NCI-H2227 (cell line): ENCODE results near the gene S1PR2.
"Not testable (repeated sequence)": the region's sequence is repeated elsewhere in the genome, so short reads cannot be mapped to it uniquely, and the experiment has no call there.

Source experiments
- DNase-seq: peaks from one replicate; lab custom pipeline; 2025; ENCODE audit not compliant: unreplicated experiment; lab: John Stamatoyannopoulos, UW

S1PR2 gene

GRCh38 chr19:10226021-10226375, 5.1 kb downstream of the S1PR2 start:
- no peak for DNase-seq

GRCh38 chr19:10224337-10224736, 6.8 kb downstream of the S1PR2 start:
- DNase-seq = no peak

- DNase-seq = no peak
Measured at GRCh38 chr19:10223488-10224213, 7.5 kb downstream of the S1PR2 start.

GRCh38 chr19:10222201-10222890, 8.8 kb downstream of the S1PR2 start:
- no peak for DNase-seq

- DNase-seq = no peak
Measured at GRCh38 chr19:10220695-10221094, 10.4 kb downstream of the S1PR2 start.

- DNase-seq = peak; percentile 4
Measured at GRCh38 chr19:10219678-10220077, 11.5 kb downstream of the S1PR2 start.

GRCh38 chr19:10217085-10217484, 14.0 kb downstream of the S1PR2 start:
- no peak for DNase-seq

GRCh38 chr19:10214784-10215183, 16.3 kb downstream of the S1PR2 start:
- no peak for DNase-seq

- DNase-seq = no peak
Measured at GRCh38 chr19:10211691-10212090, 19.4 kb downstream of the S1PR2 start.

- DNase-seq = no peak
Measured at GRCh38 chr19:10211061-10211460, 20.1 kb downstream of the S1PR2 start.

GRCh38 chr19:10209315-10209714, 21.8 kb downstream of the S1PR2 start:
- no peak for DNase-seq

- no peak for DNase-seq
Measured at GRCh38 chr19:10207026-10207425, 24.1 kb downstream of the S1PR2 start.

GRCh38 chr19:10206226-10206885, 24.8 kb downstream of the S1PR2 start:
- DNase-seq = no peak

- no peak for DNase-seq
Measured at GRCh38 chr19:10205636-10206035, 25.5 kb downstream of the S1PR2 start.

GRCh38 chr19:10203686-10204085, 27.4 kb downstream of the S1PR2 start:
- no peak for DNase-seq

- DNase-seq = no peak
Measured at GRCh38 chr19:10201176-10201575, 30.0 kb downstream of the S1PR2 start.

- DNase-seq = not testable (repeated sequence)
Measured at GRCh38 chr19:10200101-10200500, 31.0 kb downstream of the S1PR2 start.

- not testable (repeated sequence) for DNase-seq
Measured at GRCh38 chr19:10198889-10199644, 32.1 kb downstream of the S1PR2 start.

- no peak for DNase-seq
Measured at GRCh38 chr19:10195199-10195519, 36.0 kb downstream of the S1PR2 start.

- peak; percentile 94 for DNase-seq
Measured at GRCh38 chr19:10194500-10195198, 36.5 kb downstream of the S1PR2 start, which contains the start of gene DNMT1. DNMT1 (minus strand) TSS chr19:10194953; CDS start chr19:10194899, 54 bp downstream.
